AG10803 (cell line): Measurements from ENCODE around the gene METAP1D.

Source experiments
- DNase-seq: peaks from one replicate; pipeline ENCODE4 v3.0.0; 2010; ENCODE audit warnings: low read depth
- H3K4me3 ChIP-seq: 2 replicates; pipeline ENCODE4 v1.5.1; 2011; ENCODE audit warnings: mild to moderate bottlenecking, low read length, control low read depth
- TF ChIP-seq, protein P1 (sequence below): conservative IDR thresholded peaks from 2 replicates; pipeline ENCODE4 v1.5.1; 2011; ENCODE audit warnings: mild to moderate bottlenecking, low read length, control low read depth, inconsistent platforms

The METAP1D gene

GRCh38 chr2:172097557-172098131 is 97.9 kb downstream of the METAP1D start:
- DNase-seq: no peak
- peak overlapping the region; percentile 76 for H3K4me3 ChIP-seq
- TF ChIP-seq, protein P1, sequence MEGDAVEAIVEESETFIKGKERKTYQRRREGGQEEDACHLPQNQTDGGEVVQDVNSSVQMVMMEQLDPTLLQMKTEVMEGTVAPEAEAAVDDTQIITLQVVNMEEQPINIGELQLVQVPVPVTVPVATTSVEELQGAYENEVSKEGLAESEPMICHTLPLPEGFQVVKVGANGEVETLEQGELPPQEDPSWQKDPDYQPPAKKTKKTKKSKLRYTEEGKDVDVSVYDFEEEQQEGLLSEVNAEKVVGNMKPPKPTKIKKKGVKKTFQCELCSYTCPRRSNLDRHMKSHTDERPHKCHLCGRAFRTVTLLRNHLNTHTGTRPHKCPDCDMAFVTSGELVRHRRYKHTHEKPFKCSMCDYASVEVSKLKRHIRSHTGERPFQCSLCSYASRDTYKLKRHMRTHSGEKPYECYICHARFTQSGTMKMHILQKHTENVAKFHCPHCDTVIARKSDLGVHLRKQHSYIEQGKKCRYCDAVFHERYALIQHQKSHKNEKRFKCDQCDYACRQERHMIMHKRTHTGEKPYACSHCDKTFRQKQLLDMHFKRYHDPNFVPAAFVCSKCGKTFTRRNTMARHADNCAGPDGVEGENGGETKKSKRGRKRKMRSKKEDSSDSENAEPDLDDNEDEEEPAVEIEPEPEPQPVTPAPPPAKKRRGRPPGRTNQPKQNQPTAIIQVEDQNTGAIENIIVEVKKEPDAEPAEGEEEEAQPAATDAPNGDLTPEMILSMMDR: no peak

DNA sequence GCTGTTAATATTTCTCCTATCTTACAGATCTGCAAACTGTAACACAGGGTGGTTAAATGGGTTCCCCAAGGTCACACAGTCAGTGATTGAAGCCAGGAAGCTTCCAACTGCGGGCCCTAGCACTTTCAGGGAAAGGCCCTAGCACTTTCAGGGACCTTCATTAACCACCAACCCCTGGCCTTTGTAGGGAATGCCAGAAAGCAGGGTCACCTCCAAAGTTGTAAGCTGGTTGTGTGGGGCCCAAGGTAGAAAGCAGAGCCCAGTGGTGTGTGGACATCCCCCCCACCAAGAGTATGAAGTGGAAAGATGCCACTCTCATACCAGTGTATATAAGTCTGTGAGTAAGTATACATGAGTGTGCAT is 98.5 kb downstream of the METAP1D start:
- TF ChIP-seq, protein P1: no peak
- DNase-seq: no peak
- H3K4me3 ChIP-seq: peak overlapping the region; percentile 50; the same call in 1 of the 2 replicates

GRCh38 chr2:172098650-172099471 is 99.1 kb downstream of the METAP1D start:
- TF ChIP-seq, protein P1: no peak
- peak overlapping the region; percentile 84 for H3K4me3 ChIP-seq
- peak; percentile 70 for DNase-seq

DNA sequence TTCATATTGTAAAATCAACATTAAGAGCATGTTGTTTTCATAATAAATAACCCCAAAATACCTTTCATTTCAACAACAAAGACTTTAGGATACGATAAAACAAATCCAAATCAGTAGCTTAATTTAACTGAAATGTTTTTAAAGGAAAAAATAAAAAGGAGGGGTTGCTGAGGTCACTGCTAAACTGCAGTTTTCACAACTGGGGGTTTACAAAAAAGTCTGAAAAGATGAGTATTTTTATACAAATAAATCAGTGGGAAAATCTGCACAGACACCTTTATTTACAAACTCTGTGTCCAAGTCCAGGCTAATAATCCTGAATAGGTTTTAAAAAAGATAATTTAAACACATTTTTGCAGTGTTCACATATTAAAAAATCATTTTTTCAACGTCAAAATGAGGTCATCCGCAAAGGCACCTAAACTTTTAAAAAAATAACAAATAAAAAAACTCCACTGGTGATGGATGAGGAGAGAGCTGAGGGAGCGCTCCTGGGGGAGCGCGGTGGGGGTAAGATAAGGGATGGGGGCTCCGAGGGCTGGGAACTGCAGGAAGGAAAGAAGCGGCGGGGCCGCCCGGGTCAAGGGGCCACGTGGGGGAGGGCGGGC is 99.8 kb downstream of the METAP1D start:
- no peak for DNase-seq
- peak overlapping the region; percentile 84 for H3K4me3 ChIP-seq
- TF ChIP-seq, protein P1: no peak

DNA sequence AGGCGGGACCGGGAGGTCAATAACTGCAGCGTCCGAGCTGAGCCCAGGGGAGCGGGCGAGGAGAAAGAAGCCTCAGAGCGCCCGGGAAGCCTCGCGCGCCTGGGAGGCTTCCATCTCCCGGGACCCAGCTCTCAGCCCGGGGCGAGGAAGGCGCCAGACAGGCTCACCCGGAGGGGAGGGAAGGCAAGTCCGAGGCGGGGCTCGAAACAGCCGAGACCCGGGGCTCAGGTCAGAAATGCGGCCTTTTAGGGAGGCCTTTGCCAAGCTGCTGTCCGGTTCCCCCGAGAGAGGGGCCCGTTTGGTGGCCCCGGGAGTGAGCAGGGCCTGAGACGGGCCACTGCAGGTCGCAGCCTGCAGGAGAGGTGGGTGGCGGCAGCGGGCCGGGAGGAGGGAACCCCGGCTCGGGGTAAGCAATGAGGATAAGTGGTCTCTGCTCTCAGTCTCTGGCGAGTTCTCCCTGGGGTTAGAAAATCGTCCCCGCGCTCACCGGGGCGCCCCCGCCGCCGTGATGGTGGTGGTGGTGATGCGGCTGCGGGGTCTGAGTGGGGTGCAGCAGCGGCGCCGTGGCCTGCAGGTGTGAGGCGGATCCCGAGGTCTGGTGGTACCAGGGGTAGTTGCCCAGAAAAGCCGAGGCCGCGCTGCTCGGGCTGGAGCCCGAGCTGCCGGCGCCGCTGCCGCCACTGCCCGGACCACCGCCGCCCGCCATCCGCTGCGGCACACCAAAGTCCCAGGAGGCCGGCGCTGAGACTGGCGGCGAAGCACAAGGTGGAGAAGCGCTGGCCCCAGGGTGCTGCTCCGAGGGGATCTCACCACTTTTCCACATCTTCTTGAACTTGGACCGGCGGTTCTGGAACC is 100.6 kb downstream of the METAP1D start:
- peak overlapping the region; percentile 84 for H3K4me3 ChIP-seq
- no peak for DNase-seq
- TF ChIP-seq, protein P1: no peak

- DNase-seq: no peak
- peak overlapping the region; percentile 84 for H3K4me3 ChIP-seq
- TF ChIP-seq, protein P1: no peak; the same call in 1 of the 2 replicates
Observed at GRCh38 chr2:172100935-172101820, 101.4 kb downstream of the METAP1D start.
